Ascending aorta (tissue), 2 donors: ENCODE measurements around the gene COPRS. TPM values are rescaled to one million over a fixed set of nuclear protein-coding genes. Genes with fewer than 3 reads are reported as not detected.

Experiments
- DNase-seq, 2 donors: peaks; one replicate each; pipeline ENCODE4 v3.0.0-alpha.2; 2019; ENCODE audit warnings: low spot score in 2 of 2
- H3K27ac ChIP-seq, 2 donors: fragments of 200-600 bp; sonication (generic); one replicate each; pipeline ENCODE4 v1.5.1; 2016 to 2017; ENCODE audit warnings: mild to moderate bottlenecking in 1 of 2
- H3K27me3 ChIP-seq: fragments of 200-600 bp; sonication (generic); one replicate; pipeline ENCODE4 v1.5.1; 2017
- H3K36me3 ChIP-seq, 2 donors: fragments of 200-600 bp; sonication (generic); one replicate each; pipeline ENCODE4 v1.5.1; 2016
- H3K4me1 ChIP-seq, 2 donors: fragments of 200-600 bp; sonication (generic); one replicate each; pipeline ENCODE4 v1.5.1; 2016 to 2017; ENCODE audit warnings: mild to moderate bottlenecking in 1 of 2
- H3K4me3 ChIP-seq, 2 donors: fragments of 200-600 bp; sonication (generic); one replicate each; pipeline ENCODE4 v1.5.1; 2016 to 2017; ENCODE audit warnings: mild to moderate bottlenecking in 1 of 2
- H3K9me3 ChIP-seq, 2 donors: fragments of 200-600 bp; sonication (generic); one replicate each; pipeline ENCODE4 v1.5.1; 2016
- intact Hi-C: fragments of 100-400 bp; cut with DNase I; formaldehyde crosslinking; loops from one replicate; pipeline ENCODE4 v1.15.1; 2023
- total RNA-seq: library from RNA; depleted of rRNA; stranded (reverse); fragments of >200 nt; gene quantifications from one replicate; pipeline ENCODE4 v1.1.0, GENCODE V29; 2016
- TF ChIP-seq, protein P1 (sequence below), 3 experiments: fragments of 200-600 bp in 2 of 3; fragments of 450-650 bp in 1 of 3; sonication (generic) in 2 of 3; IDR thresholded peaks; one replicate each; pipeline ENCODE4 v1.5.1; 2016 to 2019; ENCODE audit warnings: antibody characterized with exemption in 3 of 3, mild to moderate bottlenecking in 1 of 3, moderate library complexity in 1 of 3

The COPRS gene
- total RNA-seq, 1 donor from 2014 or later = 92.1 TPM

DNA sequence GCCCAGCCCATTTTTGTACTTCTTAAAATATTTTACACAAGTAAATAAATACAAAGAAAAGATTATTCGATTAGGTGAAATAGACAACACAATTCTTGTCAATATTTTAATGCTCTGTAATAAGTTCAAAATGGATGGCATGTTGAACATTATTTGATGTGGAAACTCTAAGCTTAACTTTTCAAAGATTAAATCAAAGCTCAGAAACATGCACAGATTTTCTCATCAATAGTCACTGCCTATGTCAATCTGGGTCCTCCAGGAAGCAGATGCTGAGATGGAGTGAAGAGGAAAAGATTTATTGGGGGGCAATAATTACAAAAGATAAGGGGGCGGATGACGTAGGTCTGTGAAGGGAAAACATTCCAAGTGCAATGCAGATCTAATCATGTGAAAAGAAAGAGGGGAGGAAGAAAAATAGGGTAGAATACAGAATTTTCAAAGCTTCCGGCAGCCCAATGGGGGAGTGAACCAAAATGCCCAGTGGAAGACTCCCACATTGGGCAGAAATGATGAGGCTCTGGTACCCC lies 50.5 kb downstream of the COPRS start:
- H3K36me3 ChIP-seq = no peaks in the 10 kb centered on the region
- H3K27me3 ChIP-seq = no peaks in the 10 kb centered on the region
- DNase-seq = no peak
- intact Hi-C loops = no loop called here
- no peak overlapping the region for H3K4me3 ChIP-seq
- TF ChIP-seq, protein P1, sequence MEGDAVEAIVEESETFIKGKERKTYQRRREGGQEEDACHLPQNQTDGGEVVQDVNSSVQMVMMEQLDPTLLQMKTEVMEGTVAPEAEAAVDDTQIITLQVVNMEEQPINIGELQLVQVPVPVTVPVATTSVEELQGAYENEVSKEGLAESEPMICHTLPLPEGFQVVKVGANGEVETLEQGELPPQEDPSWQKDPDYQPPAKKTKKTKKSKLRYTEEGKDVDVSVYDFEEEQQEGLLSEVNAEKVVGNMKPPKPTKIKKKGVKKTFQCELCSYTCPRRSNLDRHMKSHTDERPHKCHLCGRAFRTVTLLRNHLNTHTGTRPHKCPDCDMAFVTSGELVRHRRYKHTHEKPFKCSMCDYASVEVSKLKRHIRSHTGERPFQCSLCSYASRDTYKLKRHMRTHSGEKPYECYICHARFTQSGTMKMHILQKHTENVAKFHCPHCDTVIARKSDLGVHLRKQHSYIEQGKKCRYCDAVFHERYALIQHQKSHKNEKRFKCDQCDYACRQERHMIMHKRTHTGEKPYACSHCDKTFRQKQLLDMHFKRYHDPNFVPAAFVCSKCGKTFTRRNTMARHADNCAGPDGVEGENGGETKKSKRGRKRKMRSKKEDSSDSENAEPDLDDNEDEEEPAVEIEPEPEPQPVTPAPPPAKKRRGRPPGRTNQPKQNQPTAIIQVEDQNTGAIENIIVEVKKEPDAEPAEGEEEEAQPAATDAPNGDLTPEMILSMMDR (IDR thresholded peaks at IDR 0.05) = no peak
- H3K9me3 ChIP-seq = no peaks in the 10 kb centered on the region
- peaks cover 4 to 9% of the 10 kb centered on the region in 2 donors for H3K4me1 ChIP-seq
- H3K27ac ChIP-seq = no peak overlapping the region

DNA sequence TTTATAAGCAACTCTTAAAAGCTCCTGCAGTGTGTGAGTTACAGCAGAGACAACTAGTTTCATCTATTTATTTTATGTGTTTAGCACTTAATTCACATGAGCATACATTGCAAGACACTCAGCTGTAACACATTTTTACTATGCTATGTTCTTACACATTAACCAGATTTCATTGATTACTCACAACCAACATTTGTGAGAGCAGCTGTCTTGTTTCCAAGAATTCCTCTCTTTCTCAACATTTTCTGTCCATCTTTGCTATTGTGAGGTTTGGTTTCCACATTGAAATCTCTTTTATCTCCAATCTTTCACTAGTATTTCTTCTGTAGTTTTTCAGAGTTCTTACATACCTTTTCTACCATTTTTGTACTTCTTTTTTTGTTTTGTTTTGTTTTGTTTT lies 51.2 kb downstream of the COPRS start:
- Histone ChIP-seq H3K9me3 (no peaks in the 10 kb centered on the region), H3K4me1 (peaks cover 4 to 9% of the 10 kb centered on the region in 2 donors), H3K27ac (no peak overlapping the region), H3K36me3 (no peaks in the 10 kb centered on the region), H3K4me3 (no peak overlapping the region), H3K27me3 (no peaks in the 10 kb centered on the region)
- intact Hi-C loops = no loop called here
- TF ChIP-seq, protein P1 (IDR thresholded peaks at IDR 0.05) = no peak
- no peak for DNase-seq

DNA sequence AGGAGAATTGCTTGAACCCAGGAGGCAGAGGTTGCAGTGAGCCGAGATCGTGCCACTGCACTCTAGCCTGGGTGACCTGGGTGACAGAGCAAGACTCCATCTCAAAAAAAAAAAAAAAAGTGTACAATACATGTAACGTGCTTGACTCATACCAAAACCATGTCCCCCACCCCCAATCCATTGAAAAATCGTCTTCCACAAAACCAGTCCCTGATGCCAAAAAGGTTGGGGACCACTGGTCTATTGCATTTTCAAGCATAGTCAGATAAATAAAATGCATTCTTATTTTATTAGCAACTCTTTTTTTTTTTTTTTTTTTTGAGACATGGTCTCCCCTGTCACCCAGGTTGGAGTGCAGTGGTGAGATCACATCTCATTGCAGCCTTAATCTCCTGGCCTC lies 52.1 kb downstream of the COPRS start:
- TF ChIP-seq, protein P1 (IDR thresholded peaks at IDR 0.05) = no peak
- H3K27me3 ChIP-seq = no peaks in the 10 kb centered on the region
- peaks cover 4 to 9% of the 10 kb centered on the region in 2 donors for H3K4me1 ChIP-seq
- intact Hi-C loops = no loop called here
- H3K36me3 ChIP-seq = no peaks in the 10 kb centered on the region
- no peak overlapping the region for H3K27ac ChIP-seq
- no peaks in the 10 kb centered on the region for H3K9me3 ChIP-seq
- DNase-seq = no peak
- no peak overlapping the region for H3K4me3 ChIP-seq

DNA sequence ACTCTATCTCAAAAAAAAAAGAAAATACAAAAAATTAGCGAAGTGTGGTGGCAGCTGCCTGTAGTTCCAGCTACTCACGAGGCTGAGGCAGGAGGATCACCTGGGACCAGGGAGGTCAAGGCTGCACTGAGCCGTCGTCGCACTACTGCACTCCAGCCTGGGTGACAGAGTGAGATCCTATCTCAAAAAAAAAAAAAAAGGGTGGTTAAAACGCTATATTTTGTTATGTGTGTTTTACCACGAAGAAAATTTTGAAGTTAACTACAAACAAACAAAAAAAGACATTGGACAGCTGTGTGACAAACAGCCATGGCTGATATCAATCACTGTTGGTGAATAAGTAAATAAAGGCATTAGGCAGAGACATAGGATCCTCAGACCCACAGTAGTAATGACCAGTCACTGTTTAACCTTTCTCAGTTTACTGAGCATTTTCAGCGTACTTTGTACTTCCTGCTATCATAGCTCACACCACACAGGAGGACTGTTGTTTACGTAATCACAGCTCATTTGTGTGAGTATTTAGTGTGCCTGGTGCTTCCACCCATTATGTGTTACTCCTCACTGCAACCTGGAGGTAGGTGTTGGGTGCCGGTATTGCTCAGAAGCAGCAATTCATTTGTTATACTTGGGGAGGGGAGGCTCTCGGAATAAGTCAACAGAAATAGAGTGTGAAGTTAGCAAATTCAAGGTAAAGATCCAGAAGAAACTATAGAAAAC lies 55.4 kb downstream of the COPRS start:
- Histone ChIP-seq H3K36me3 (no peaks in the 10 kb centered on the region), H3K4me1 (no peaks in the 10 kb centered on the region), H3K4me3 (no peak overlapping the region), H3K9me3 (no peaks in the 10 kb centered on the region), H3K27ac (no peak overlapping the region), H3K27me3 (no peaks in the 10 kb centered on the region)
- intact Hi-C loops = no loop called here
- TF ChIP-seq, protein P1 (IDR thresholded peaks at IDR 0.05) = no peak
- no peak for DNase-seq

DNA sequence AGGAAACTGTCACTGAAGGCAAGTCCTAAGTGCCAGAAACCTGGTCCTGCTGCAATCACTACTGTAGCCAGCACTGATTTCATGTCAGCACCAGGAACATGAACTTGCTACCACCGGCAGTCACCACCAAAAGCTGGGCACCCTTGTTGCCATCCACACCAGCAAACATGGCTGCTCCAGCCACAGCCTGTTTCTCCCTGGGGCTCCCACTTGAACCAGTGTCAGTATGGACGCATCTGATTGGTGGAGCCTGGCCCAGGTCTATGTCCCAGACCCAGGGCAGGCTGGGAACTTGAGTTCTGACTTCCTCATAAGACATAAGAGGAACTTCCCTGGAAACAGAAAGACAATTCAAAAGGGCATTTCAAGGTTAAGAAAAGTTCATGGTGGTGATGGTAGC lies 56.5 kb downstream of the COPRS start:
- intact Hi-C loops = no loop called here
- H3K9me3 ChIP-seq = no peaks in the 10 kb centered on the region
- TF ChIP-seq, protein P1 (IDR thresholded peaks at IDR 0.05) = no peak
- H3K36me3 ChIP-seq = no peaks in the 10 kb centered on the region
- no peak overlapping the region for H3K4me3 ChIP-seq
- DNase-seq = no peak
- H3K4me1 ChIP-seq = no peaks in the 10 kb centered on the region
- no peaks in the 10 kb centered on the region for H3K27me3 ChIP-seq
- H3K27ac ChIP-seq = no peak overlapping the region

Other genes starting within 250 kb of the COPRS start
- gene UTP6, start 42.5 kb upstream of the COPRS start, total RNA-seq = 64.3 TPM
- 6.5 TPM for gene SUZ12, start 77.8 kb upstream of the COPRS start, total RNA-seq
- 0.75 TPM for gene LRRC37B, start 148.1 kb upstream of the COPRS start, total RNA-seq